ENCODE data around the gene SCD5. TPM values are rescaled to one million over a fixed set of nuclear protein-coding genes. Genes with fewer than 3 reads are reported as not detected.

Gene SCD5
- total RNA-seq, result 270 TPM

DNA sequence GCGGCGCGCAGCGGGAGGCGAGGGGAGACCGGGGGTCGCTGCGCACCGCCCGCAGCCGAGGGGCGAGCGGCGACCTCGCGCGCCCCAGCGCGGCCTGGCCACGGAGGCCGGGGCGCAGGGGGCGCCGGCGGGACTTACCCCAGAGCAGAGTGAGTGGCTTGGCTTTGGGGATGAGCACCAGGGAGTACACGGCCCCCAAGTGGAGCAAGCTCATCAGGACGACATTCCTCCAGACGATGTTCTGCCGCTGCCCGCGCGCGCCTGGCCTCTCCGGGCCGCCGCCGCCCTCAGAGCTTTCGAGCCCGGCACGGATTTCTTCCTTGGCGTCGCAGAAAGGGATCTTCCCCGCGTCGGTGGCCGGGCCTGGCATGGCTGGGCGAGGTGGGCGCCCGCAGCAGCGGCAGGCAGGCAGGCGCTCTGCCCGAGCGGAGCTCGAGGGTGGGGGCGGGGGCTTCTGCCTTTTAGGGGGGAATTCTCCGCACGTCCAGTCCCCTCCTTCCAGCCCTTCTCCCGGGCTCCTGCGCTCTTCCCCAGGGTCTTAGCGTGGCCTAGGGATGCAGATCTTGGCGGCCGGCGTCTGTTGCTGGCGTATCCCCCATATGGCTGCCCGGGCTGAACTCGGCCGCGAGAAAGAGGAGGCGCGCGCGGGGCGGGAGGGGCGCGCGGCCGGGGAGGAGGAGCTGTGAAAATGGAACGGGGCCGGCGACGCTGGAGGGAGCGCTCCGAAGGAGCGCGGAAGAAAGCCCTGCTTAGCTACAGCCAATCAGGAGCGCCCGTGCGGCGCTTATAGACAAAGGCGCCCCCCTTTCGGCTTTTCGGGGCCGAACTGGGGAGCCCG lies at the start of gene SCD5:
Gene SCD5, minus strand, starts transcription at position 629 of the 838 bp plus-strand sequence. Its CDS starts 259 bp downstream, at position 370.

Small RNAs within 50 kb of the gene (small RNA-seq; reads per million reads assigned to genes)
- not detected for gene MIR575 (ENCODE audit: low replicate concordance)

Other genes with a start within 250 kb of the SCD5 start
- gene TMEM150C, start 236.8 kb downstream of the SCD5 start, total RNA-seq, result 76.7 TPM
- gene SEC31A, start 92.4 kb upstream of the SCD5 start, total RNA-seq, result 228 TPM
- 22.2 TPM for gene THAP9, start 101.9 kb upstream of the SCD5 start, total RNA-seq
- gene LIN54, start 212.0 kb upstream of the SCD5 start, total RNA-seq, result 26.9 TPM
- gene COPS4, start 236.4 kb upstream of the SCD5 start, total RNA-seq, result 156 TPM